ENCODE data around the gene NELFE. TPM values are rescaled to one million over a fixed set of nuclear protein-coding genes. Genes with fewer than 3 reads are reported as not detected.
A peak's percentile ranks its signal among the peaks of the same experiment; 100 is the strongest.

The NELFE gene
- total RNA-seq, 1 experiment from 2014 or later: 90.7 TPM

GRCh38 chr6:31945154-31945506 is 13.6 kb downstream of the NELFE start:
- no peak for DNase-seq (ENCODE audit: unreplicated experiment)
- Mint-ChIP-seq H3K27ac (ENCODE audit: low read depth, unreplicated experiment) (peak overlapping the region; percentile 90), H3K4me1 (ENCODE audit: insufficient read depth, unreplicated experiment) (peaks cover 64% of the 10 kb centered on the region), H3K36me3 (ENCODE audit: insufficient read depth, unreplicated experiment) (peaks cover 34% of the 10 kb centered on the region), H3K4me3 (ENCODE audit: unreplicated experiment) (peak overlapping the region; percentile 64), H3K9me3 (ENCODE audit: unreplicated experiment) (no peaks in the 10 kb centered on the region), H3K27me3 (ENCODE audit: insufficient read depth, unreplicated experiment) (no peaks in the 10 kb centered on the region)
- intact Hi-C loops (cut with micrococcal nuclease): no loop called here
- TF ChIP-seq CTCF (IDR thresholded peaks at IDR 0.05; ENCODE audit: unreplicated experiment): no peak
- ChIA-PET CTCF (interaction anchor here (0.6 to 0.9 kb wide), 4 partner anchors 24 to 332 kb away, joined by 3 to 4 read pairs (median 3); no protein-coding TSS in a partner anchor), POLR2A (interaction anchor here (0.7 to 3.0 kb wide), 18 partner anchors 12 to 1005 kb away, joined by 3 to 24 read pairs (median 5); partner anchors contain the start of genes DXO, EHMT2, FKBPL and NELFE)
- BruUV-seq (replicated peaks): no TSS peak

- intact Hi-C loops (cut with micrococcal nuclease): no loop called here
- Mint-ChIP-seq H3K4me3 (ENCODE audit: unreplicated experiment) (no peak overlapping the region), H3K9me3 (ENCODE audit: unreplicated experiment) (no peaks in the 10 kb centered on the region), H3K4me1 (ENCODE audit: insufficient read depth, unreplicated experiment) (peaks cover 56% of the 10 kb centered on the region), H3K36me3 (ENCODE audit: insufficient read depth, unreplicated experiment) (peaks cover 24% of the 10 kb centered on the region), H3K27me3 (ENCODE audit: insufficient read depth, unreplicated experiment) (no peaks in the 10 kb centered on the region), H3K27ac (ENCODE audit: low read depth, unreplicated experiment) (no peak overlapping the region)
- POLR2A ChIA-PET: interaction anchor here (3.0 kb wide), 1 partner anchor 46 kb away, joined by 24 read pairs; the partner anchor contains the start of gene EHMT2
- no TSS peak for BruUV-seq (replicated peaks)
- CTCF ChIA-PET: interaction anchor here (0.6 to 1.2 kb wide), 3 partner anchors 8 to 446 kb away, joined by 3 to 4 read pairs (median 3); no protein-coding TSS in a partner anchor
- DNase-seq (ENCODE audit: unreplicated experiment): no peak
- TF ChIP-seq CTCF (IDR thresholded peaks at IDR 0.05; ENCODE audit: unreplicated experiment): no peak
These were observed 15.0 kb downstream of the NELFE start for GRCh38 chr6:31943742-31944141.

- no TSS peak for BruUV-seq (replicated peaks)
- Mint-ChIP-seq H3K27me3 (ENCODE audit: insufficient read depth, unreplicated experiment) (no peaks in the 10 kb centered on the region), H3K9me3 (ENCODE audit: unreplicated experiment) (no peaks in the 10 kb centered on the region), H3K4me1 (ENCODE audit: insufficient read depth, unreplicated experiment) (peaks cover 25% of the 10 kb centered on the region), H3K27ac (ENCODE audit: low read depth, unreplicated experiment) (no peak overlapping the region), H3K4me3 (ENCODE audit: unreplicated experiment) (no peak overlapping the region), H3K36me3 (ENCODE audit: insufficient read depth, unreplicated experiment) (peaks cover 7% of the 10 kb centered on the region)
- no peak for TF ChIP-seq CTCF (IDR thresholded peaks at IDR 0.05; ENCODE audit: unreplicated experiment)
- ChIA-PET POLR2A (interaction anchor here (0.9 to 2.5 kb wide), 4 partner anchors 12 to 250 kb away, joined by 3 to 7 read pairs (median 4); partner anchors contain the start of genes DXO and PBX2), CTCF (interaction anchor here (0.8 to 2.1 kb wide), 2 partner anchors 11 to 13 kb away, joined by 6 to 7 read pairs; no protein-coding TSS in a partner anchor)
- intact Hi-C loops (cut with micrococcal nuclease): no loop called here
- no peak for DNase-seq (ENCODE audit: unreplicated experiment)
These were observed 18.5 kb downstream of the NELFE start for GRCh38 chr6:31940256-31940664.

GRCh38 chr6:31935823-31936222 is 22.9 kb downstream of the NELFE start:
- intact Hi-C loops (cut with micrococcal nuclease): no loop called here
- no peak for DNase-seq (ENCODE audit: unreplicated experiment)
- Mint-ChIP-seq H3K27me3 (ENCODE audit: insufficient read depth, unreplicated experiment) (no peaks in the 10 kb centered on the region), H3K9me3 (ENCODE audit: unreplicated experiment) (no peaks in the 10 kb centered on the region), H3K4me3 (ENCODE audit: unreplicated experiment) (no peak overlapping the region), H3K4me1 (ENCODE audit: insufficient read depth, unreplicated experiment) (peaks cover 6% of the 10 kb centered on the region), H3K36me3 (ENCODE audit: insufficient read depth, unreplicated experiment) (no peaks in the 10 kb centered on the region), H3K27ac (ENCODE audit: low read depth, unreplicated experiment) (no peak overlapping the region)
- ChIA-PET CTCF (interaction anchor here (1.7 kb wide), 1 partner anchor 16 kb away, joined by 8 read pairs; no protein-coding TSS in a partner anchor), POLR2A (no interaction called here)
- TF ChIP-seq CTCF (IDR thresholded peaks at IDR 0.05; ENCODE audit: unreplicated experiment): no peak
- BruUV-seq (replicated peaks): no TSS peak

All from MCF 10A (cell line).